ENCODE results near the gene ITGB2.

The ITGB2 gene

DNA sequence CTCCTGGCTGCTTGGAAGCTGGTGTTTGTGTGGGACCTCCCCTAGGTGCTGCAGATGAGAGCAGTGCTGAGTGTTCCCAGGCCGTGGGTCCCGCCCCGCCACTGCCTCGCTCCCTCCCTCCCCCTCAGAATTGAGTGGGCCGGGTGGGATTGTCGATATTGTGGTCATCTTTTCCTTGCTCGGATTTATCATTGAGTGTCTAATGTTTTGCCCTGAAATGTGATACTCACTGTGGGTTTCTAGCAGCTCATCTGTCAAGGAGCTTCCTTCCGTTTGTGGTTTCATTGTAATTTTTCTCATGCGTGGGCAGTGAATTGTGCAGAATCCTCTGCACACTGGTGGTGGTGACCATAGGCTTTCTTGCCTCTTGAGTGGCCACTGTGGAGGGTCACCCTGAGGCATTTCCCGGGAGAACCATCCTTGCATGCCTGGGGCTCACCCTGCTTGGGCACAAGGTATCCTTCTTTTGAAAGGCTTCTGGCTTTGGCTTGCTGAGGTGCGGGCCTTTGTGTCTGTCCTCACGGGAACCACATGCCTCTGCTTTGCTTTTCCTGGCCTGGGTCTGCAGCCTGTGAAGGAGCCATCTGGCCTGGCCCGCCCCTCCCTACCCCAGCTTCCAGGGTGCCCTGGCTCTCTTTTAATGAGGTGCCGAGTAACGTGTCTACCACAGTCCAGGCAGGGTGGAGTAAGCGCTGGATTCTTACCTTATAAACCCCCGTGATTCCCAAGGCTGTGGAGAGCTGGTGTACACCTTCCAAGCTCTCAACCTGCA is 44.7 kb upstream of the ITGB2 start:
- TF ChIP-seq, protein P1, sequence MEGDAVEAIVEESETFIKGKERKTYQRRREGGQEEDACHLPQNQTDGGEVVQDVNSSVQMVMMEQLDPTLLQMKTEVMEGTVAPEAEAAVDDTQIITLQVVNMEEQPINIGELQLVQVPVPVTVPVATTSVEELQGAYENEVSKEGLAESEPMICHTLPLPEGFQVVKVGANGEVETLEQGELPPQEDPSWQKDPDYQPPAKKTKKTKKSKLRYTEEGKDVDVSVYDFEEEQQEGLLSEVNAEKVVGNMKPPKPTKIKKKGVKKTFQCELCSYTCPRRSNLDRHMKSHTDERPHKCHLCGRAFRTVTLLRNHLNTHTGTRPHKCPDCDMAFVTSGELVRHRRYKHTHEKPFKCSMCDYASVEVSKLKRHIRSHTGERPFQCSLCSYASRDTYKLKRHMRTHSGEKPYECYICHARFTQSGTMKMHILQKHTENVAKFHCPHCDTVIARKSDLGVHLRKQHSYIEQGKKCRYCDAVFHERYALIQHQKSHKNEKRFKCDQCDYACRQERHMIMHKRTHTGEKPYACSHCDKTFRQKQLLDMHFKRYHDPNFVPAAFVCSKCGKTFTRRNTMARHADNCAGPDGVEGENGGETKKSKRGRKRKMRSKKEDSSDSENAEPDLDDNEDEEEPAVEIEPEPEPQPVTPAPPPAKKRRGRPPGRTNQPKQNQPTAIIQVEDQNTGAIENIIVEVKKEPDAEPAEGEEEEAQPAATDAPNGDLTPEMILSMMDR (IDR thresholded peaks at IDR 0.05; ENCODE audit: borderline replicate concordance, control extremely low read depth, extremely low read depth, insufficient read depth, missing control alignments), result no peak
- peak; percentile 63 for DNase-seq (ENCODE audit: low spot score)
- in situ Hi-C loops (cut with MboI; ENCODE audit: low sequenced_read_pairs, unreplicated experiment), result loop anchor here (25.0 kb wide), 1 partner anchor 322 kb away; the partner anchor contains the start of gene POFUT2

DNA sequence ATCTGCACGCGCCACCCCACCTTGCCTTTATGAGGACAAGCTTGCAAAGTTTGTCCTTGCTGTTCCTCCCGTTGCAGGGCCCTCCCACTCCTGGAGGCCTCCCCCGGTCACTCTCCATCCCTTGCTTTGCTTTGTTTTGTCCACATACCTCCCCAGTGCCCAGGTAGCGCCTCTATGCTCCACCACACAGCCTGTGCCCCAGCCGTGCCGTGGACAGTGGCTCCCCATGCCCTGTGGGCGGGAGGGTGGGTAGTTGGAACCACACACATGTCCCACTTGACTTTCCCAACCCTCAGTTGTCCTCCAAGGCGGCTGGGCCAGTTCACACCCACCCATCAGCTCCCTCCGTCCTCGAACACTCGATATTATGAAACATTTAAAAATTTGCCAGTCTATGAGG is 43.7 kb upstream of the ITGB2 start:
- TF ChIP-seq, protein P1 (IDR thresholded peaks at IDR 0.05; ENCODE audit: borderline replicate concordance, control extremely low read depth, extremely low read depth, insufficient read depth, missing control alignments), result no peak
- in situ Hi-C loops (cut with MboI; ENCODE audit: low sequenced_read_pairs, unreplicated experiment), result loop anchor here (25.0 kb wide), 1 partner anchor 323 kb away; the partner anchor contains the start of gene POFUT2
- DNase-seq (ENCODE audit: low spot score), result no peak

DNA sequence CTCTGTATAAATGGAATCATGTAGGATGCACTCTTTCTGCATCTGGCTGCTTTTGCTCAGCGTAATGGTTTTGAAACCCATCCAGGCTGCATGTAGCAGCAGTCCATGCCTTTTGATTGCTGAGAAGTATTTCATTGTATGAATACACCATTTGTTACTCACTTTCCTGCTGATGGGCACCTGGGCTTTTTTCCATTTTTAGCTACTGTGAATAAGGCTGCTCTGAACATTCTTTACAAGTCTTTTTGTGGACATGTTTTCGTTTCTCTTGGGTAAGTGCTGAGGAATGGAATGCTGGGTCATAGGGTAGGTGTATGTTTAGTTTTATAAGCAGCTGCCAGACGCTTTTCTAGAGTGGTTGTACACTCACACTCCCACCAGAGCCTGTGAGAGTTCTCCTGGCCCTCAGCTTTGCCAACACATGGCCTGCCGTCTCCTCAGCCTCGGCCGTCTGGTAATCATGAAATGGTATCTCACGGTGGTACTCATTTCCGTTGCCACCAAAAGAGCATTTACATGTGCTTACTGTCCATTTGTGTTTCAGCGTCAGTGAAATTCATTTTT is 41.8 kb upstream of the ITGB2 start:
- TF ChIP-seq, protein P1 (IDR thresholded peaks at IDR 0.05; ENCODE audit: borderline replicate concordance, control extremely low read depth, extremely low read depth, insufficient read depth, missing control alignments), result no peak
- no peak for DNase-seq (ENCODE audit: low spot score)
- in situ Hi-C loops (cut with MboI; ENCODE audit: low sequenced_read_pairs, unreplicated experiment), result loop anchor here (25.0 kb wide), 1 partner anchor 325 kb away; the partner anchor contains the start of gene POFUT2

DNA sequence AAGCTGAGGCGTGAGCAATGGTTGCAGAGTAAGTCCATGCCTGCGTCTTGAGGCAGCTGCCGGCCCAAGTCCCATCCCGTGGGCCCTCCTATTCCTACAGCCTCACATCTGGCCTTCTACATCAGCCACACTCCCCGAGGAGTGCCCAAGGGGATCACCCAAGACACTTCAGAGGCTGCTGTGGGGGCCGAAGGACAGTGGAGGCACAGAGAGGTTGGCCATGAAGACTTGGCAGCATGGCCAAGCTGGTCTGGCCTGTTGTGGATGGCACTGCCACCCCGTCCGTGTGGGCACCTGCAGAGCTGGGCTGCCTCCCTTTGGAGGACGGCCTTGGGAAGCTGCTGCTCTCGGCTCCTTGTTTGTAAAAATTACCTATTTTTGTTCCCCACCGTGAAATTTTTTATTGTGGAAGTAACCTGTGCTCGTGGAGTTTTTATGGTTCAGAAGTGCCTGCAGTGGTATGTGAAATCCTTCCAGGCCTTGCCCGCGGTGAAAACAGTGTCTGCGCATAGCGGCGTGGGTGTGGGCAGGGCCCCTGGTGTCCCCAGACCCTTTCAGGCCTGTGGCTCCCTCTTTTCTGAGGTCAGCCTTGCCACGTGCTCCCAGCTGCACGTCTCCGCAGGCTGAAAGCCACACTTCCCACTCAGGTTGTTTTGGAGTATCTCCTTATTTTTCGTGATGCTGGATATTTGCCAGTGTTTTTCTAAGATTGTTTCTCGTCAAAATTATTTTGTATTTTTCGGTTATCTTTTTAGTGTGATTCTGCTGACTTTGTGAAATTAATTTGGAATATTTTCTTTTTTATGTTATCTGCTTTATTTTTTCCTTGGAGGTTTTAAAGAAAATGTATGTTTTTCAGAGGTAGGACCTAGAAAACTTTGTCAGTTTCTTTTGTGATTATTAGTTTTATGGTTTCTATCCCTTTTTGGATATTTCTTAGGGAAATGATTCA is 39.7 kb upstream of the ITGB2 start:
- TF ChIP-seq, protein P1 (IDR thresholded peaks at IDR 0.05; ENCODE audit: borderline replicate concordance, control extremely low read depth, extremely low read depth, insufficient read depth, missing control alignments), result no peak
- DNase-seq (ENCODE audit: low spot score), result no peak
- in situ Hi-C loops (cut with MboI; ENCODE audit: low sequenced_read_pairs, unreplicated experiment), result loop anchor here (25.0 kb wide), 1 partner anchor 327 kb away; the partner anchor contains the start of gene POFUT2

DNA sequence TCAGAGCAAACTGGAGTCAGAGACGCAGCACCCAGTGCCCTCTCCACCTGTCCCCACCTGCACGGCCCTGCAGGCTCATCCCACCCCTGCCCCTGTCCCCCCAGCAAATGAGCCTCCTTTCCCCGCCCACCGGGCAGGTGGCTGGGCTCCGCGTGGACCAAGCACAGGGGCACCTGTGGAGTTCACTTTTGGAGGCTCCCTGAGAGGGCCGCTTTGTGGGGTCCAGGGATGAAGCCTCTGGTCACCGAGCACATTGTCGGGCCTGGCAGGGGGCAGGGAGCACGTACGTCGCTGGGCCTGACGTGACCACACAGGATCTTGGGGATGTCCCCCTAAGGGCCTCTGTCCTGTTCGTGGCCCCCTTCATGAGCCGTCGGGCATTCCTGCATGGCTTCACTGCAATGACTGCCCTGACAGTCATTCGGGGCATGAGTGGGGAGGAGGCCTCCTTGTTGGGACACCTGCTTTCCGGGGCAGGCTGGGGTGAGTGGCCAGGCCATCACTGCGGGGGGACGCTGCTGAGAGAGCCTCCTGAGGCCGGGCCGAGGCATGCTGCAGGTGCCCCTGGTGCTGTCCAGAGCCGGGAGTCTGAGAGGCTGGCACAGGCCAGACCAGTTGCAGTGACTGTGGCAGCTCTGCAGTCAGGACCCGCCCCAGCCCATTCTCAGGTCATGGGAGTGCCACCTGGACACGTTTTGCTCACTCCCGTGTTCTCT is 38.8 kb upstream of the ITGB2 start:
- in situ Hi-C loops (cut with MboI; ENCODE audit: low sequenced_read_pairs, unreplicated experiment), result loop anchor here (25.0 kb wide), 1 partner anchor 328 kb away; the partner anchor contains the start of gene POFUT2
- no peak for DNase-seq (ENCODE audit: low spot score)

More for the DNA sequence above, 38.8 kb upstream of the ITGB2 start:
- TF ChIP-seq, protein P1 (IDR thresholded peaks at IDR 0.05; ENCODE audit: borderline replicate concordance, control extremely low read depth, extremely low read depth, insufficient read depth, missing control alignments), result no peak
